Measurements from ENCODE around the gene MED29.
"Not testable (repeated sequence)": the region's sequence is repeated elsewhere in the genome, so short reads cannot be mapped to it uniquely, and the experiment has no call there.

The MED29 gene

GRCh38 chr19:39365531-39365930 lies 25.6 kb upstream of the MED29 start:
- H3K4me3 ChIP-seq (ENCODE audit: low read depth, low read length): no peak overlapping the region
- no peak for DNase-seq (ENCODE audit: low read depth)

GRCh38 chr19:39369200-39369599 lies 22.0 kb upstream of the MED29 start:
- no peak for DNase-seq (ENCODE audit: low read depth)
- no peak overlapping the region for H3K4me3 ChIP-seq (ENCODE audit: low read depth, low read length)

GRCh38 chr19:39370735-39371134 lies 20.4 kb upstream of the MED29 start:
- DNase-seq (ENCODE audit: low read depth): no peak
- no peak overlapping the region for H3K4me3 ChIP-seq (ENCODE audit: low read depth, low read length)

- H3K4me3 ChIP-seq (ENCODE audit: low read depth, low read length): no peak overlapping the region
- DNase-seq (ENCODE audit: low read depth): peak; percentile 77
These were observed 19.0 kb upstream of the MED29 start for GRCh38 chr19:39372047-39372802.

- DNase-seq (ENCODE audit: low read depth): no peak
- H3K4me3 ChIP-seq (ENCODE audit: low read depth, low read length): no peak overlapping the region
These were observed 18.2 kb upstream of the MED29 start for GRCh38 chr19:39372941-39373340.

GRCh38 chr19:39375929-39376328 lies 15.2 kb upstream of the MED29 start:
- no peak overlapping the region for H3K4me3 ChIP-seq (ENCODE audit: low read depth, low read length)
- DNase-seq (ENCODE audit: low read depth): no peak

GRCh38 chr19:39377373-39378362 lies 13.5 kb upstream of the MED29 start:
- DNase-seq (ENCODE audit: low read depth): no peak
- H3K4me3 ChIP-seq (ENCODE audit: low read depth, low read length): no peak overlapping the region

- H3K4me3 ChIP-seq (ENCODE audit: low read depth, low read length); DNase-seq (ENCODE audit: low read depth): not testable (repeated sequence)
These were observed 11.8 kb upstream of the MED29 start for GRCh38 chr19:39379366-39379765.

- no peak overlapping the region for H3K4me3 ChIP-seq (ENCODE audit: low read depth, low read length)
- no peak for DNase-seq (ENCODE audit: low read depth)
These were observed 11.2 kb upstream of the MED29 start for GRCh38 chr19:39379865-39380396.

GRCh38 chr19:39380521-39381502 lies 10.4 kb upstream of the MED29 start:
- no peak for DNase-seq (ENCODE audit: low read depth)
- no peak overlapping the region for H3K4me3 ChIP-seq (ENCODE audit: low read depth, low read length)

- DNase-seq (ENCODE audit: low read depth): no peak
These were observed 9.1 kb upstream of the MED29 start for GRCh38 chr19:39381910-39382611.

GRCh38 chr19:39382991-39383828 lies 8.0 kb upstream of the MED29 start:
- no peak for DNase-seq (ENCODE audit: low read depth)
- no peak overlapping the region for H3K4me3 ChIP-seq (ENCODE audit: low read depth, low read length)

More at GRCh38 chr19:39381910-39382611, 9.1 kb upstream of the MED29 start:
- no peak overlapping the region for H3K4me3 ChIP-seq (ENCODE audit: low read depth, low read length)

GRCh38 chr19:39384839-39385568 lies 6.2 kb upstream of the MED29 start:
- no peak overlapping the region for H3K4me3 ChIP-seq (ENCODE audit: low read depth, low read length)

GRCh38 chr19:39385629-39386411 lies 5.4 kb upstream of the MED29 start:
- DNase-seq (ENCODE audit: low read depth): no peak
- H3K4me3 ChIP-seq (ENCODE audit: low read depth, low read length): no peak overlapping the region

More at GRCh38 chr19:39384839-39385568, 6.2 kb upstream of the MED29 start:
- no peak for DNase-seq (ENCODE audit: low read depth)

- no peak for DNase-seq (ENCODE audit: low read depth)
- no peak overlapping the region for H3K4me3 ChIP-seq (ENCODE audit: low read depth, low read length)
These were observed 4.6 kb upstream of the MED29 start for GRCh38 chr19:39386557-39386956.

- no peak overlapping the region for H3K4me3 ChIP-seq (ENCODE audit: low read depth, low read length)
- DNase-seq (ENCODE audit: low read depth): no peak
These were observed 2.5 kb upstream of the MED29 start for GRCh38 chr19:39388657-39389056.
